Stimulated activated CD4-positive, alpha-beta T cell treated with anti-CD3 and anti-CD28 coated beads, Interleukin-2, amount 100 ng/mL, for 24 hours (primary cell): ENCODE results near the gene TBC1D2B.

Experiments used
- DNase-seq, 2 donors: peaks; one replicate each; pipeline ENCODE4 v3.0.0-alpha.2; 2020

Gene TBC1D2B

DNA sequence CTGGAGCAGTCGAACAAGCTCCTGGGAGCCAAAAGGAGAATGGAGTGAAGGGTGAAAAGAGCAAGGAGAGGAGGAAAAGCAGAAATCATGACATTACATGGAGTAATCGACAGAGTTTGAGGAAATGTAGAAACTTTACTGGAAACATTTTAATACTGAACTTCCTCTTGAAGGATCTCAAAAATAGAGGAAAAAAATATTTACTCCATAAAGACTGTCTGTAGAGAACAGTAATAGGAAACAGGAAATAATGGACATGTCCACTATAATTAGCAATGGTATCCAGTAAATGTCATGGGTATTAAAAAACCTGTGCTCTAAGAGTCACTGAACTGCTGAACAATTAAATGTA is 53.0 kb downstream of the TBC1D2B start:
- DNase-seq = no peak

- DNase-seq = no peak
Observed at GRCh38 chr15:78023865-78024518, 53.5 kb downstream of the TBC1D2B start.

- no peak for DNase-seq
Observed at GRCh38 chr15:78023081-78023665, 54.3 kb downstream of the TBC1D2B start.

- no peak for DNase-seq
Observed at GRCh38 chr15:78021761-78022160, 55.8 kb downstream of the TBC1D2B start.

DNA sequence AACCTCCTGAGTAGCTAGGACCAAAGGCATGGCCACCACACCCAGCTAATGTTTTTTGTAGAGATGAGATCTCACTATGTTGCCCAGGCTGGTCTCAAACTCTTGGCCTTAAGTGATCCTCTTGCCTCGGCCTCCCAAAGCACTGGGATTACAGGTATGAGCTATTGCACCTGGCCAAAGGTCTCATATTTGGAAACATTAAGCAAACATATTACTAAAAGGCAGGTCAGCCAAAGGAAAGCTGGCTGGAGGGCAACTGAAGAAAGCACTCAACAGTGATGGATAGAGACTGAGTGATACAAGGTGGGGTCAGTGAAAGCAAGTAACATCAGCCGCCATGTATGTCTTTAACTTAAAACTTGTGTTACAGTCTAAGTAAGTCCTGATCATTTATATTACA is 57.5 kb downstream of the TBC1D2B start:
- no peak for DNase-seq

DNA sequence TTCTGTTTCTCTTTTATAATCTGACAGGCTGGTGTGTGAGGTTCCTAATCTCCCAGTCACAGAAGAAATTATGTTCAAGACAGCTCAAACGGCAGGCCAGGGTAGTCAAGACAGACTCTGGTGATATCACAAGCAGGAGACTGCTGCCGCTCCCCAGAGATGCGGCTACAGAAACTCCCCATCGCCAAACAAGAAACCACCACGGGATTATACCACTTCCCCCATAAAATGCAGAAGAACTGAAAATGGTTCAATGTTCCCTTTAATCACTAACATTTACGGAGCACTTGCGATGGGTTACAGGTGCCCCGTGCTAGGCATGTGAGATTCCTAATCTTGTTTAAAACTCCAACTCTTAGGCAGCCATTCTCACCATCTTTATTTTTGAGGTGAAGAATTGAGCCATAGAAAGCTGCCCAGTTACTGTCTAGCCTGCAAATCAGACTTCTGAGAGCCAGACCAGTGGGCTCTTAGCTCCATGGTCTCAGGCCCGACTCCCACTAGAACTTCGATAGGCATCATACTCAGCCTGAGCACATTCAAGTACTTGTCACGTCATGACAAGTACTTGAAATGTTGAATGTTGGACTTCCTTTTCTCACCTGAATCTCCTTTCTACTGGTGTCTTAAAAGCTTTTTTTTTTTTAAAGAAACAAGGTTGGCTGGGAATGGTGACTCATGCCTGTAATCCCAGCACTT is 58.4 kb downstream of the TBC1D2B start:
- no peak for DNase-seq

GRCh38 chr15:78018445-78018844 is 59.1 kb downstream of the TBC1D2B start:
- no peak for DNase-seq

- DNase-seq = no peak
Observed at GRCh38 chr15:78016860-78017259, 60.7 kb downstream of the TBC1D2B start.

DNA sequence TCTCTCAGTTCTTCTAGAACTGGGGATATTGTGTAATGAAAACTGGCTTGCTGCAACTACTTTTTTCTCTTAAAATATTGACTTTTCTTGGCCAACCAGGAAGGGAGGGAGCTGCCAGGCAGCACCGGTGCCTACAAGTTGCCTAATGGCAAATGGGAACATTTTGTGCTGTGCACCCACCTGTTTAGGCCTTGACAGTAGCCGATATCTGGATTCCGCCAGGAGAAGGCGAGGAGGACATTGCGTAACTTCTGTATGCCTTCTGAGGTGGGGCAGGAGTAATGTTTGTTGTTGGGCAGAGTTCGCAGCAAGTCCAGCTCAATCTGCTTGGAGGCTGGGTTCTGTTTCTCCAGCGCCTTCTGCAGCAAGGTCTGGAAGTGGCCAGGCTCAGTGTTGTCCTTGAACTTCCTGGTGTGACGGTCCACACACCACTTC is 64.9 kb downstream of the TBC1D2B start:
- no peak for DNase-seq

DNA sequence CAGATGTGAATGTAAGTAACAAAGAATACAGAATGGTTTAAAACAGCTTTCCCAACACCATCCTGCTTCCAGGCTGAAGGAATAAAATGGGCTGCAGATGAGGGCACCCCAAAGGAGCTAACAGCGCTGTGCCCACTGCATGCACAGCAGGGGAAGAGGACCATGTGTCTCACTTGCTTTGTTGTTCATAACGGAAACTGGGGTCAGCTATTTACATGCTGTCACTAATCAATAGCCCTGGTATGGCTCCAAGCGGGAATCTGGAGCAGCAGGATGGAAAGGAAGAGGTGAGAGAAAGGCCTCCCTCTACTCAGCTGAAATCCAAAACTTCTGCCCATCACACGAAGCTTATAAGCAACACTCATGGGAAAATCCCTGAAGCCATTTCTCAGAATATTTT is 67.4 kb downstream of the TBC1D2B start:
- no peak for DNase-seq

DNA sequence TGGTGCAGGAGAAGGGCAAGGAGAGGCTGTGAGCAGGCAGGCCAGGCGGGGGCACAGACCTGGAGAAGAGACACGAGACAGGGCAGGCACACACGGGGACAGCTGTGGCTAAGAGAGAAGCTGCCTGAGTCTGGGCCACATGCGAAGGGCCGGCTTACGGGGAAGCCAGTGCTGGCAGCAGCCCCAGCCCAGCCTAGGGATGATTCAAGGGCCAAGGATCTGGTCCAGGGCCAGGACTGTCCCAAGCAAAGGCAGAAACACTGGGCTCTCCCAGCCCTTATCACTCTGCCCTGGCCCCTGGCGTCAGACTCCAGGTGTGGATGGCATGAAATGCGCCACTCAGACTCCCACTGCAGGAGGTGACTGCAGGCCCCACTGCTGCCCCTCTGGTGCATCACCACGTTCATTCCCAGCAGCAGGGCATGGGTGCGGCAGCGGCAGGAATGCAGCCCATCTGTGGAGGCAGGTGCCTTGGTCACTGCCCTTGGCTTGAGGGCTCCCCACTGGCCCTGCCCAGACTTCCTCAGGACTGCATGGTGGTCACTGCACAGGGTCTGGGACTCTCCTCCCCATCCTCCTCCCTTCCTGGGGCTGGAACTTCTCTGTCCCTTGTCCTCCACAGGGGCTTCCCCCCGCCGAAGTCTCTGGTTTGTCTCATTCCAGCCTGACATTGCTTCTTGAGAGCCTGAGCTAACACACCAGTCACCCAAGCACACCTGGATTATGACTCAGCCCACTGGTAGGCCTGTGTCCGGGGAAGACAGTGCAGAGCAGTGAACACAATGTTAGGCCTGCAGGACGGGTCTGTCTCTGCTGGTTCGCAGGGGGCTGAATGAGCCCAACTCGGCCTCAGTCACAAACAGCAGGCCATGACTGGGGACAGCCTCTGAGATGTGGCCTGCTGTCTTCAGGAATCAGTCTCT is 69.3 kb downstream of the TBC1D2B start:
- no peak for DNase-seq

DNA sequence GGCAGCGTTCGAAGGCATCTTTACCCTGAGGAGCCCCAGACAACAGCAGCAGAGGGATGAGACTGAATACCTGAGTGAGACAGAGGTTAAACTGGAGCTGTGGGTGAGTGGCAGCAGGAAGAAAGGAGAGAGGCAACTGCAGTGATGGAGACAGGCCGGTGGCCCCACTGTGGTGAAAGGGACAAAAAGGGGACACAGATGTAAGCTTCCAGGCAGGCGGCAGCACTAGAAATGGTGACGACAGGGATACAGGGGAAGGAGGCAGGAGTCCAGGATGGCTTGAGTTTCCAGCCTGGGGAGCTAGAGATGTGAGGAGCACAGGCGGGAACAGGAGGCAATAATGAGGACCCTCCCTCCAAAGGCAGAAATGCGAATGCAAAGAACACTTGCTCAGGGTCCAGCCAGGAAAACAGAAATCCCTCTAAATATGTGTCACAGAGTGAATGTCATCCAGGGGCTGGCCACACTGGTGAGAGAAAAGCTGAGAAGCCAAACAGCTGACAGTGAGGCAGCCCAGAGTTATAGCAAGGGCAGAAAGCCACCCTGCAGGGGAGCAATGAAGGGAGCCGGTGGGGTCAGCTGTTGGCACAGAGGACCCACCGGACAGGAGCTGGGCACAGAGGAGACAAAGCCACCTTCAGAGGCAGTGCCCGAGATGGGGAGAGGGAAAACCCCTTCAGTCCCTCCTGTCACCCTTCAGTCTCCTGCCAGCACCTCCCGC is 70.1 kb downstream of the TBC1D2B start:
- DNase-seq = no peak

- DNase-seq = no peak
Observed at GRCh38 chr15:78006567-78007205, 70.8 kb downstream of the TBC1D2B start.

DNA sequence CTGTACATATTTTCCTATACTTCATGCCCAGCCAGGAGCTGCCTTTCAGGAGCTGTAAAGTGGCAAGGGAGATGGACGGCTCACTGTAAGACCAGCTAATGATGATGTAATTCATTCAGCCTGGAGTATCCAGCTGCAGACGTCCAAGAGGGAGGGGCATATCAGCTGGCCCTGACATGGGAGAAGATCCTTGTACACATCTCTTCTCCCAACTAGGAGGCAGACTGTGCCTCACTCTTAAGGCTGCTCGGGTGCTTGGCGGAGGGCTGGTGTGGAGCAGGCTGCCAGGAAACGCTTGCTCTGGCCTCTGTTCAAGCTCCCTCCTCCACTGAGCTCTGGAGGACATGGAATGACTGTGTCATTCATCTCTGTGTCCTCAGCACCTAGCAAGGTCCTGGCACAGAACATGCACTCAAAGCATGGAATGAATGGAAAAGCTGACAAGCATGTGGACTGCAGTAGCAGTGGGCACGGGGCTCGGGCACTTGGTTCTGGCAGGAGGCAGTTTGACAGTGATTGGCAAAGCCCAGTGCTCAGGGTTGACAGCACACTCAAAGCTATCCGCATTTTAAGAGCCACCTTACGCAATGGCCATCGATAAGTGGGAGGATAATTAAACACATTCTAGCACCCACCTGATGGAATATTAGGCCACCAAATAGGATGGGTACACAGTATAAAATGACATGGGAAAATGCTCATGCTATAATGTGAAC is 72.4 kb downstream of the TBC1D2B start:
- no peak for DNase-seq

GRCh38 chr15:78004222-78004727 is 73.2 kb downstream of the TBC1D2B start:
- DNase-seq = no peak

DNA sequence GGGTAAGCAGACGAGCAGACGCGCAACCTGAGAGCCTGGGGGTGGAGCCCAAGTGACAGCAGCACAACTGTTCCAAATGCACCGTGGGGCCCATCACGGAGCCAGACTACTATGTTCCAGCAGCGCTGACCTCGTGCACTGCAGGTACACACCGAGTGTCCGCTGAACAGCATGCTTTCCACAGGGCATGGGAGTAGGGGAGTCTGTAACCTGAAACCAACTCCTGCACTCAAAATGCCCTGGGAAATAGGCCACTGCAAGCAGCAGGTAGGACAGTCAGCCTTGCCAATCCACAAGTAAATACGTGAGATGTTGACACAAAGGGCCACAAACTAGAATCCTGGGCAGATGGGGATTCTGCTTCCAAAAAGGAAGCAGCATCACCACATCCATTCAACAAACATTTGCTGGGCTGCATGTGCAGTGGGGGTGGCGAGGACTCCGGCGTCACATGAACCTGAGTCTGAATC is 73.9 kb downstream of the TBC1D2B start:
- no peak for DNase-seq

GRCh38 chr15:78002996-78003395 is 74.5 kb downstream of the TBC1D2B start:
- DNase-seq = no peak

- no peak for DNase-seq
Observed at GRCh38 chr15:78001656-78002055, 75.9 kb downstream of the TBC1D2B start.

DNA sequence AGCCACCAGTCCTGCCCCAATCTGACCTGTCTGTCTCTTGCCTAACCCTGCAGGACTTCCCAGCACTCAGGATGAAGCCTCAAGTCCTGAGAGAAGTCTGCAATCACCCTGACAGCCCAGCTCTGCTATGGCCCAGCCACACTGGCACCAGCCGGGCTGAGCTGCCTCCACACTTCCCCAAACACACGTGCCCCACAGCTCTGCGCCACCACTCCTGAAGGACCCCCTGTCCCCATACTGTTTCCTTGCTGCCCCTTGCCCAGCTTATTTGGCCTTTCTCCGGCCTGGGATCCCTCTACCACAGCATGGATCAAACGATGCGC is 76.6 kb downstream of the TBC1D2B start:
- DNase-seq = no peak

DNA sequence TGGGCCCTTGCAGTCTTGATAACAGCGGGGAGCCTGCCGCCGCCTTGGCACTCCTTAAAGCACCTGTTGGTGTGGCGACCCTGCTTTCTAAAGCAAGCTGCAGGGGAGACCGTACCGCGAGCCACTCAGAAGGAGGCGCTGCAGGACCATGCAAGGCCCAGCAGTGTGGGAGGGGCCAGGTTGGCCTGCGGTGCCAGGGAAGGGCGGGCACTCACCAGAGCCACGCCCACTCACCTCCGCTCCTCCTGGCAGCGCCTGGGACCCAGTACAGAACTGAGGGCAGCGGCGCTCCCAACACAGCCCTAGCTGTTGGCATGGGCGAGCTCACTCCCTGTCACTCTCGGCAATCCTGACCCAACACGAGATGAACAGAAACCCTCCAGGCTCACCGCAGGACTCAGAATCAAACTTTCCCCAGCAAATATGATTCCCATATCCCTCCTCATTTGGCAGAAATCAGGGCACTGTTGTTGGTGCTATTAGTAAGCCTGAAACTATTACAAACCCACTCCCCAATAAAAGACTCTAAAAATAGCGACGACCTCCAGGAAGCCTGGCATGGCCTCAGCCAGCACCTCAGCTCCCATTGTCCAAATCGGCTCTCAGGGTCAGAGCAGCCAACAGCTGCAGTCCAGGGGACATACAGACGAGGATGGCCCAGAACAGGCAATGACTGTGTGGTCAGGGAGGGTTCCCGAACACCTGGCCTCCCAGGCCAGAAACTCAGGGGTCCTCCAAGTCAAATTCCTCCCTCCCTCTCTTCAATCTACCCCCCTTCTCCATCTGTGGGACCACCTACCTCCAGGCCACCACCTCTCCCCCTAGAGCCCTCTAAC is 77.2 kb downstream of the TBC1D2B start:
- peak; percentile 79 to 84 for DNase-seq
